Activated CD4-positive, alpha-beta T cell treated with anti-CD3 and anti-CD28 coated beads for 1 hour (primary cell): ENCODE results near the gene CDH11.

Source experiments
- DNase-seq: peaks from one replicate; pipeline ENCODE4 v3.0.0-alpha.2; 2020

CDH11 gene

DNA sequence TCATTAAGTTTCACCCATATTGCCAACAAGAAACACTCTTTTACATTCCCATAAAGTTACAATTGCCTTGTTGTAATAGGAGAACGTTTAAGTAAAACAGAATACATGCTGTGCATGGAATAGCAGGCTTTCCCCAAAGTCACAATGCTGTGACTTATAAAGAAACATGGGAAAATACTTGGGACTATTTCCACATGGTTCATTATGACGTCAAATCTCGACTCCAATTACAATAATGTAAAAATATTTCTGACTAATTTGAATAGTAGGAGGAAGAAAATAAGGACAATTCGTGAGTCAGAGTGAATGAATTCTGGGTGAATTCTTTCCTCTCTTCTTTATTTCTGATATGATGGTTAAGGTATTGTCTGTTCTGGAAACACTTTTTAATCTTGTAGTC is 52.8 kb downstream of the CDH11 start:
- DNase-seq, result no peak

DNA sequence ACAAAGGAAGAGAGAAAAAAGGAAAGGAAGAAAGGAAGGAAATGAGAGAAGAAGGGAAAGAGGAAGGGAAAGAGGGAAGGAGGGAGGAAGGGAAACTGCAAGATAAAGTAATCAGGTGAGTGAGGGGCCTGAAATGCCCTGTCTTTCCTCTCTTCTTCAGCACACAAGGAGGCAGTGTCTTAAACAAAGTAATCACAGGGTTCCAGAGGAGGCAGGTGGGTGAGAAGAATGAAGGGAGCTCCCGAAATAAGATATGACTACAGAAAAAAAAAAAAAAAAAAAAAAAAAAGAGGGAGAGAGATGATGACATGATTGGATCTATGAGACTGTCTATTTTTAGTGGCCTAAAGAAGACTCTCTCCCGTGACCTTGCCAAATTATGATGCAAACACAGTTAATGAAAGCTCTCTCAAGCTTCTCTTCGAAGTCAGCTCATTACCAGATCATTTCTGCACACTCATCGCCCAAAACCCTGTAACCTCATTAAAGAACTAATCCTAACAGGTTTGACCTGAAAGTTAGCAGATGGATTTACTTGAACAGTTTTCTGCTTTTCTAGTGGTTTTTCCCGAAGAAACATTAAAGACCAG is 53.6 kb downstream of the CDH11 start:
- no peak for DNase-seq

DNA sequence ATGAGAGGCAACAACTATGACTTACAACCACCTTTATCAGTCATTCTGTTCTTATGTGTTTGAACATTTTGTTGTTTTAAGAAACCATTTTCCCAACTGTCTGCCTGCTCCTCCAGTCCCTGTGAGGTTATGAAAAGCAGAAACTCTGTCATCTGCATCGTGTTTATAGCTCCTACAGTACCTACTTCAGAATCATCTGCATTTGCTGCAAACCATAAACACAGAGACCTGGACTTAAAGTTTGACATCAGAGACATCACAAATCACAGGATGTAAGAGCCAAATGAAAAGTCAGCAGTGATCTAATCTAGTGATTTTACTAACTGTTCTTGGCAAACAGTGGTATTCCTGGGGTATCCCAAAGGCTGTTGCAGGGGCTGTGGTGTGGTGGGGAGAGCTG is 55.2 kb downstream of the CDH11 start:
- no peak for DNase-seq

DNA sequence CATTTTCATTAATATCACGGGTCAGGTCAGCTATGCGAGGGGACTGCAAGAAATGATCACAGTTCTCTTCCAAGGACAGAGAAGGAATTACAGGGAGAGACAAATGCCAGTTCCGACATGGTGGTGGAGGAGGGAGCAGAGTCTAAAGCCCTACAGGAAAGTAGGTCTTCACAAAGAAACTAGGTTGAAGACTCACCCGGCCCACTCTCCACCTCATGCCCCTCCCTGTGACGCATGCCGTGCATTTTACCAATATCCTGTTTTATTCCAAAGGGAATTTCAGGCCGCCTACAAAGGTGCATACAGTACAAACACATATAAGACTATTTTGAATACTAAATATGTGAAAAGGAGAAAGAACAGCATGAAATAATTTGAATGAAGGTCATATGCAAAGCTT is 56.8 kb downstream of the CDH11 start:
- DNase-seq, result no peak

DNA sequence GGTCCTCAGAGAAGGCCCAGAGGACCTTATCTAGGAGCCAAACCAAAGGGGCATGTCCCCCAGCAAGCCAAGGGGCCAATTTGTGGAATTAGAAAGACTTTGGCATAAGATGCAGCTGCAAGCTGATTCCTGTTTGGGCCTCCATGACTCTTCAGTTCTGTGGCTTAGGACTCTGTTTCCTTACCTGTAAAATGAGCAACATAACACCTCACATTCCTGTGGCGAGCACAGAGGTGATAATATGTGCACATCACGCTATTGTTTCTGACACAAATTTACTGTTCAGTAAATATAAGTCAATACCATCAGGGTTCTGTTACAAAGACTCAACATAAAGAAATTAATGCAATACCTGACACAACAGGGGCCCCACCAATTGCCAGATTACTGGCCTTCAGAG is 57.7 kb downstream of the CDH11 start:
- no peak for DNase-seq

DNA sequence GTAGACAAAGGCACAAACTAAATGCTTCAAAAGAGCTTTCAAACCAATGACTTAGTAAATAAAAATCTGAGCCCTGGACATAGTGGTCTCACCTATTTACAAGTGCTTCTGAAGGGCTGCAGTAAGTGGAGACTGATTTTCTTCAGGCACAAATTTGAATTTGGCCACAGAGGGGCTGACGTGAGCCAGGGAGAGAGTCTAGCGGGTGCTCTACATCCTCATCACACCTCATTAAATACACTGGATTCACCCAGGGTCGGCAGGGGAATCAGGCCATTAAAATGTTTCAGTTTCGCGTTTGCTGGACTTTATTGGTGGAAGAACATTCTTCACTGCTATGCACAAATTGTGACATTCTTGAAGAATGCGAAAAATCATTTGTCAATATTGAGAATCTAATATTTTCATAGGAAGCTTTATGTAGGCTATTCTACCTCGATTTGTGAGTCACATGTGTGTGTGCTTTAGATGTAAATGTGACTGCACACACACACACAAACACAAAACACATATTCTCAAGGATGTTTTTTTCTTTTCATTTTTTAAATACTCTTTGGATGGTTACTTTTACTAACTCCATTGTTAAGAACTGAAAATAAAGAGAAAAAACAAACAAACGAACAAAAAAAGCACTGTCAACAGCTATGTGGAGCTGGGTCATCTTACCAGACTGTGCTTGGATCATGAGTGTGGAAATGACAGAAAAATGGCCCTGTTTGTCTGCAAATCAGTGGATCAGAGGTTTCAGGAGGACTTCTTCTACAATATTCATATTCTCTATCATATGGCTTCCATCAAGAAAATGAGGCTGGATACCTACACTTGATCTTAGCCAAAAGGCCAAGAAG is 58.9 kb downstream of the CDH11 start:
- DNase-seq, result no peak

DNA sequence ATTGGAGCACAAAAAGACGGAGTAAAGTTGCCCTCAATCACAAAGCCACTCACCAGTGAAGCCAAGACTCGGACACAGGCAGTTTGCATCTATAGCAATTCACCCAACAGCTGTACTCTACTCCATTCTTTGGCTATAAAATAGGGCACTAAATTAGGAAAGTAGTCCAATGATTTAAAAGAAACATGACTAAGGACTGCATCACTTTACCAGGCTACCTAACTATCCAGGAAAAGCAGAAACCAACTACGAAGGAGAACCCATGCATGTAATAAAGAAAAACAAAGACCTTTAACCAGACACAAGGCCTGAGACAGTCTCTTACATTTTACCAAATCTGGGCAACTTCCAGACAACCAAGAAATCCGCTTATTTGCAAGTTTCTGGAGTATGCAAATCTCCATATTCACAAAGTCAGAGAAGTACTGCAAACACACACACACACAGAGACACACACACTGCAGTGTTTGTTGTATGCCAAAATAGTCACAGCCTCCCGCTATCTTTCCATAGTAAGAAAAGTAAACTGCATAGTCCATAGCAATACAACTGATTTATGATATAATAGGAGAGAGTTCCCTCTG is 59.8 kb downstream of the CDH11 start:
- no peak for DNase-seq

DNA sequence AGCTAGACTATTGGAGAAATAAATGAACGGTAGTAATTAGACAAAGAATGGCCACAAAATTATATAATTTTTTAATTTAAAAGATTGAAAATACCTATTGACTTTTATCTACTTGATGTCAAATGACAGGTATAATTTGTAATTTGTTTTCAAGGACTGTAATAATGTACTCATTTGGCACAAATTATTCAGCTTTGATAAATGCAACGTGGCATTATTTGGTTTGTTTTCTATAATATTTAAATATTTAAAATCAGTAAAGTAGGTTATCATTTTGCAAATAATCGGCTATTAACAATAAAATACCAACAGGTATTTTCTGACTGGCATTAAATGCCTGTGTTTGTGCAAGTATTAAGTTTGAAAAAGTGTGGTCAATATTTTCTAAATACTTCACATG is 60.6 kb downstream of the CDH11 start:
- no peak for DNase-seq

DNA sequence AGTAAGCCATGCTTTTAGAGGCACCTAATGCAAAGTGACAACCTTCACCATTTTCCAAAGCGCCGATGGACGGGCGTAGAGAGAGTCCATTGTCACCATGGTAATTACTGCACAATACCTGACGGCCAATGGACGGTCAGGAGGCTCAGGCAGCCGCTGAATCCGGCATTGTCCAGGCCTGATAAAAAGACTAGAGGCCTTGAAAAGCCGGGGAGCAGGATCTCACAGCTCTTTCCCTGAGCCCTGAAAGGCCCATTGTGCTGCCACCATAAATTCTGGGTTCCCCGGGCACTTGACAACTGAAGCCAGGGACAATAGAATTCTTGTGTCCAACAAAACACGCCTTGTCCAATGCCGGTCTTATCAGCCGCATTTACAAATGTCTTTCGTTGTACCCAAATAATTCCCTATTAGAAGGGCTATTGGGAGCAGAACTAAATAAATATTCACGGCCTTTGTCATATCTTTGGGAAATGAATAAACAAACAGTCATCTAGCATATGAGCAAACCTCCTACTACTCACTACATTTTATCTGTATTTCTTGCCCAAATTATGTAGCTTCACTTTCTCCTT is 62.4 kb downstream of the CDH11 start:
- DNase-seq, result no peak

DNA sequence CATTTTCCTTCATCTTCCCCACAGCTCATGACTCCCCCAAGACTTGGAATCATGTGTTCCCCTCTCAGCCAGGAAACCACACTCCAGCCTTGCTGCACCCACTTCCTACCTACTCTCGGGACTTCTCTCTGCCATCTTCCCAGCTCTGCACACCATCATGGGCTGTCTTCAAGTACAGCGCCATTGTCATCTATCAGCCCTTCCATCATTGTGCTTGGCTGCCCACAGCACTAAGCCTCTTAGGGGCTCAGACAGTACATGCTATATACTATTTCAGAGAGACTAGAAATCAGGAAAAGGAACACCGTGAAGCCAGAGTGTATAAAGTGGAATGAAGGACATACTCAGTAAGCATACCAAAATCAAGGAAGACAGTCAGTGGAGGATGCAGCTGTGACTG is 64.7 kb downstream of the CDH11 start:
- no peak for DNase-seq

DNA sequence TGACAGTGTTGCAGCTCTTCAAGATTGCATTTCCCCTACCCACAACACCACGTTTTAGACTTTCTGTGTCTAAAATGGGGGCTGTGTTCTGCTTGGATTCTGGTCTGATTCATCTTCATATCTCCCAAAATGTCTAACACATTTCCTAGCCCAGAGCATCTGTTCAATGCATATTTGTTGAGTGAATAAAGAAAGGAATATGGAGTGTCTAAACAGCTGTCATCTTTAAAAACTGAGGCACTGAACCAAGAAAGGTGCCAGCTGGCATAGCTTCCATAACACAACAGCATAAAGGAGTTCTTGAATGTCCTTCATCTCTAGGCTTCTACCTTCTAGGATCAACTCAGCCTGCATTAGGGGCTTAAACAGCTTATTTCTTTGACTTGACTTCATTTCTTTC is 67.4 kb downstream of the CDH11 start:
- DNase-seq, result no peak

DNA sequence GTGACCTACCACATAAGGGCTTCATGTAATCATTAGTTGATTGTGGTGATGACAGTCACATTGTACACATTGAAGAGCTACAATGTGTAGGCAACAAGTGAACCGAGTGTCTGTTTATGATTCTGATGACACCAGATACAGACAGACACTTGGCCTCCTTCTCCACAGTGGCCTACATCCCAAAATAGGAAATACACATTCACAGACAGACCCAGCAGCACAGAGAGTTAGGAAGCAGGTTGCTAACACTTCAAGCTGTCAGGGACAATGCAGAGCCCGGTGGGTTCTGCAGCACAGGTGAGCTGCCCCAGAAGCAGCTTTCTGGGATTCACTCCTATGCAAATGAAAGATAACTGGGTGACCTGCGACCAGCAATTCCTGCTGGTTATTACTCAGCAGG is 72.2 kb downstream of the CDH11 start:
- DNase-seq, result no peak

DNA sequence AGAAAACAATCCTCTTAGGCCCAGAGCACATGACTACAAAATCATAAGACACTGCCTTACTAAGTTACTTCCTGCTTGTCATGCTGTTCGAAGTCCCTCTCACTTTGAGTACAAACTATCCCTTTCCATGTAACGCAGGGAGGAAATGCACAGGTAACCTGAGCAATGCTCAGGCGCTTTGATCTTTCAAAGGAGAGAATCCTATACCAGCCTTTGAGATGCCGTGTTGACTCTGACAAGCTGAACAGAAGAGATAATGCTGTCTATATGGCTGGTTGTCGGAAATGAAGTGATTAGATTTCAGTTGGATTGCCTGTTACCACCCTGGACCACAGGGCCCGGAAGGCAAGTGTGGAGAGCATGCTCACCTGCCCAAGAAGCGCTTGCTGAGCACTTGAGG is 75.9 kb downstream of the CDH11 start:
- DNase-seq, result no peak

DNA sequence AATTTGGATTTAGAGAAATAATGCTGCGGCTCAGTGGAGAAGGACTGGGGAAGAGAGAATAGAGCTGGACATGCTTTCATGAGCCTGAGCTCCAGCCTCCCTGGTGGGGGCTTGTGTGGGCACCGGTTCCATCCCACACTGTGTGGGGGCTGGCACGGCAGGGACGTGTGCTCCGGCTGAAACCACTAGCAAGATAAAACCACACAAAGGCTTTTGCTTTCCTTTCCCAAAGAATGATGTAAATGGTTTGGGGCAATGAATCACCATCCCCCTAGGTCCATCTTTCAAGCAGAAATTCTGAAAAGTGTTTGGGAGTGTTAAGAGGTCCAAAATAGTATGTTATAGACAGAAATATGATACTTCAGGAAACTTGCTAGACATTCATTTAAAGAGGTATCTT is 77.0 kb downstream of the CDH11 start:
- DNase-seq, result no peak

DNA sequence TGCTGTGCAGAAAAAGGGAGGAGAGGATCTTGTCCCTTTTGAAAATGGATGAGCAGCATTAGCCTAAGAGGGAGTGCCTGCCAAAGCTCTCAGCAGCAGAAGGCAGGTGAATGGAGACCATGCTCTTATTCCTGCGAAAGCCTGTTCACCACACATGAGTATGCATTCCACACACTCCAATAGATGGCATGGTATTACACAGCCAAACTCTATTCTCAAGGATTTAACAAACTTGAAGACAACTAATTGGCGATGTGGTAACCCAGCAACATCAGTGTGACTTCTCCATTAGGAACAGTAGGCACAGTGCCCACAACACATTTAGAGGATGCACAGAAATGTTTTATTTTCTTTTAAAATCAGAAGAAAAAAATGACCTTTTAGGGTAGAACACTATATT is 77.8 kb downstream of the CDH11 start:
- no peak for DNase-seq

DNA sequence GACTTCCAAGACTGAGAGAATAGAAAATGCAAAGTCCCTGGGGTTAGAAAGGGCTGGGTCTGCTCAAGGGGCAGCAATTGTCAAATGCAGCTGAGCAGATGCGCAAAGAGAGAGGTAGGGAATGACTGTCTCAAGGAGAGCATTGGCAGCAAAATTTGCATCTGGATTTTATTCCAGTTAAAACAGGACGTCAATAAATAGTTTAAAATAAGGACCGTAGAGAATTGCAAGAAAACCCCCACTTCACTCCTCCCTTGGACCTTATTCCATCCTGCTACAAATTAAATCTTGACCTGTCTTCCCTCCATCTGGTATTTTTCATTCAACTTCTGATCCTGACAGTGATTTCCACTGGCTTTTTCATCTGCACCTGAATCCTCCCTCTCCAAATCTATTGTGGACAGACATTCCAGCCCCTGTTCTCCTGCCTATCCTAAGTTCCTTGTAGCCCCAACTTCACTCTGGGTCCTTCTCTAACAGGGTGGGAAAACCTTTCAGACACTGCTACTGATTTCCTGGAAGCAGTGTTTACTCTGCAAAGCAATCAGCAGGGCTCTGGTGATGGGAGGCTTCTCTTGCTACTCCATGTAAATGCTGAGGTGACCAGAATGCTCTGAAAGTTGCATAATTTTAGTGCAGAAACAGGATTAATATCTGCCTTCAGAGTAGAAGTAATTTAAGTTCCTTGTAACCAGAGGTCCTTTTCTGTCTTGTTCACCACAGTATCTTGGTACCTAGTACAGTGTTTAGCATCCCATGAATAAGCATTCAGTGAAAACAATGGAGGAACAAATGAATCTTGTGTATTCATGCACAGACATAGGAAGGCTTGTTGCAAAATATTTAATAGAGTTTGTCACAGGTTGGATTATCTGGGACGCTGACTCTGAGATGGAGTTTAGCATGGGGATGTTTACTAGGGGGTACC is 79.2 kb downstream of the CDH11 start:
- no peak for DNase-seq

DNA sequence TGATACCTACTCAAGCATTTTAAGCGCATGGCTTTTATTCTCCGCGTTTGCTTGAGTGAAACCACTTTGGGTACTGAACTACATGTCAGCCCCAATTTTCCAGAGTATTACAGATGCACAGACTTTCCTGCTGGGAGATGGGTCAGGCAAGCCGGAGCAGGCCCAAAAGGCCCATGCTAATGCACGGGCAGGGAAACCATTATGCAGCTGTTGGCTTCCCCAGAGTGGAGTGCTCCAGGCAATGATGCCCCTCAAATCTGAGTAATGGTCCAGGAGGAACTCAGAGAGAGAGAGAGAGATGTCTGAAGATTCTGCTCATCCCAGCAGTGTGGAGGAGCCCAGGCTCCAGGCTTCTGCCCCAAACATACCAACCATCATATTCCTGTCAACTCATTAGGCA is 80.2 kb downstream of the CDH11 start:
- DNase-seq, result no peak

DNA sequence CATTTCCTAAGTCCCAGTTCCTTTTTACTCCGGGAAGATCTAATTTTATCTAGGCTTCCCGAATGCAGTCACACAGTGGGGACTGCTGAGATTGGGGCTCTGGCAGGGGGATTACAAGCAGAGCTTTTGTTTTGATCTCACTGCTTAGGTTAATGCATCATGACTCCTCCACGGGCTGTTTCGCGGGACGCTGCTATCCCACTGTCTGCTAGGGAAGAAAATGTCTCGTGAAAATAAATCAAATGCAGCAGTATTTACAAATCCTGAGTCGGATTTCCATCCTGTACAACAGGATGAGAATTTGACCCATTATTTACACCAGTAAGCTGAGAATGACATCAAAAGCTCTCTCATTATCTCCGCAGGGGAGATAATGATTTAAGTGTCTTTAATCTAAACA is 83.8 kb downstream of the CDH11 start:
- no peak for DNase-seq

DNA sequence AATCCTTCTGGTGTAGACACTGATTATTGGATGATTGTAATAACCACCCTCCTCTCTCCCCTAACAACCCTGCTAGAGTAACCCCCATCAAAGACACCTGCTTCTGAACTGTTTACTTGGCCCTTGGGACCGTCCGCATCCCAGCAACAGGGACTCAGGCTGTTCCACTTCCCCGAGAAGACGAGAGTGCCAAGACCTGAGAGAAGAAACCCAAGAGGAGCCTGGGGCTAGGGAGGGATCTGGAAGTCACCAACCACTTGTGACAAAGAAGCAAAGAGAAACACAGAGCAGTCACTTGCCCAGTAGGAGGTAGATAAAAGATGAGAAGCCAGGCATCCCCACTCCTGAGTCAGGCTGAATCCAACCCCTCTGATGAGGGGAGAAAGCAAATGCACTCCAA is 84.3 kb downstream of the CDH11 start:
- no peak for DNase-seq

DNA sequence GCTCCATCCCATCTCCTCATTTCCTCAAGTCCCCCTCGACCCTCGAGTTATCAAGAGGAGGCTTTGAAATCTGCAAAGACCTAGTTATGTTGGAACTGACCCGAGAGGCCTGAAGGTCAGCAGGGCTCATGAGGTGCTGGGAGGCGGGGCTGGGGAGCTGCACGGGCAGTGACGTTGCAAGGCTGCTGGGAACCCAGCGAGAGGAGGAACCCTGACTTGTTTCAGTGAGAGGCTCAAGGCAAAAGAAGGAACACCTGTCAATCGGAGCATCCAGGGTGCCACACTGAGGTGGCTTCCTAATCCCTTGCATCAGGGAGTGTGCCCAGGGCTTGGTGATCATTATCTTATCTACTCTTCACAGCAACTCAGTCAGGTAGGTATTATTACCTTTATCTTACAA is 86.9 kb downstream of the CDH11 start:
- DNase-seq, result no peak

DNA sequence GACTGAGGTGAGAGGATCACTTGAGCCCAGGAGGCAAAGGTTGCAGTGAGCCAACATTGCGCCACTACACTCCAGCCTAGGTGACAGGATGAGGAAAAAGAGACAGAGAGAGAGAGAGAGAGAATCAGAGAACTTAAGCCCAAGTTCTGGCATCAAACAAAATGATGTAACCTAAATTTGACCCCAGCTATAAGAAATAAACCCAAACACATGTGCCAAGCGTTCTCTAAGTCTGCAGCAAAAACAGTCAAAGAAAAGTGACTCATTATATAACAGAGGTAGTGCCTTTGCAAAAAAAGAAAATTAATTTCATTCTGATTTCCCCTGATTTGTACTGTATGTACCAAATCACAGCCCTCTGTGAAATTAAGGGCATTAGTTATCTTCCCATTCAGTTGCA is 89.5 kb downstream of the CDH11 start:
- no peak for DNase-seq

DNA sequence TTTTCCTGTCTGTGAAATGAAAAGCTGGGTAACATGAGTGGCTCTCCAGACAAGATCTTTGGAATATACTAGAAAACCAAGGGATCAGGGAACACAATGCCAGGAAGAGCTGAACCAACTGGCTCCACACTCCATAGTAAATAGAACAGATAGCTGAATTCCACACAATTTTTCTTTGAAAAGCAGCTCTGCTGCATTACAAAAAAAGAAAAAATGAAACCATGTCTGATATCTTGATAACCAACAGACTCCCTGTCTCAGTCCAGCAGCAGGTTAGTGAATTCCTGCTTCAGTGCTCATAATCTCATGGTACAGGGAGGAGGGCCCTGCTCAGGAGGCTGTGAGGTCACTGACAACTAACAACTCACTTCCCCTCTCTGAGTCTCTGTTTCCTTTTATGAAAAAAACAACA is 97.1 kb downstream of the CDH11 start:
- no peak for DNase-seq

DNA sequence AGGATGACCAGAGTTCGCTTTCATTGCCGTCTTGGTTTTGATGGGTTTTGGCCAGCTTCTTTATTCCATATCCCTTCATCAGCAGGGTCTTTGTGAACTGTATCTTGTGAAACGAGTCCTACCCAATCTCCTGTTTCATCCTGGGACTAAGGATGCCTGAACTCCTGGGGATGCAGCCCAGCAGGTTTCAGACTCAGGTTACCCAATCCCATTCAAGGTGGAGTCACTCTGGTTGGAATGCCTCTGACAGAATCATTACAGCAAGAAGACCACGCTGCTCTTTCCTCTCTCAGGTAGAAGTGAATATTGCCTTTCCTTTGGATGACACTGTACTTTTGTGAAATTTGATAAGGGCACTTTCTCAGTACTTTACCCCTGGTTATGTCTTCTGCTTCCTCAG is 98.1 kb downstream of the CDH11 start:
- no peak for DNase-seq
